ENCODE measurements around the gene REV1.

Gene REV1

GRCh38 chr2:99395589-99396130, 94.2 kb downstream of the REV1 start:
- H3K4me3 ChIP-seq (ENCODE audit: low read depth, low read length): no peak overlapping the region
- no peak for TF ChIP-seq CTCF (IDR thresholded peaks at IDR 0.05; ENCODE audit: low read depth, low read length, missing control alignments)
- in situ Hi-C loops (cut with HindIII; ENCODE audit: low sequenced_read_pairs): no loop called here
- no peak for DNase-seq (ENCODE audit: low read depth)

DNA sequence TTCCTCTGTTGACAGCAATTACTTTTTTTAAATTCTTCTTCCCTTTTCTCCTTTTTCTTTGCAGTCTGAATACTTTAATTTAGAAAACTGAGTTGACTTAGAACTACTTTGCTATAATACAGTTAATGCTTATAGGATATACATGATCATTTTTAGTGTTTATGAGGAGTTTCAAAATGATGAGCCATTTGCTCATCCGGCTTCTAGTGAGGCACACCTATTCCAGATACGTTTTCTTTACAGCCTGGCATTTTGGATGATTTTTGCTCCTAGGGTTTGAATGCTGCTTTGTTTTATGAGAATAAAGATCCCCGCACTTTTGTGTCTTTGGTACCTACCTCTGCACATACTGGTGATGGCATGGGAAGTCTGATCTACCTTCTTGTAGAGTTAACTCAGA, 99.9 kb downstream of the REV1 start:
- no peak overlapping the region for H3K4me3 ChIP-seq (ENCODE audit: low read depth, low read length)
- TF ChIP-seq CTCF (IDR thresholded peaks at IDR 0.05; ENCODE audit: low read depth, low read length, missing control alignments): no peak
- in situ Hi-C loops (cut with HindIII; ENCODE audit: low sequenced_read_pairs): no loop called here
- no peak for DNase-seq (ENCODE audit: low read depth)

DNA sequence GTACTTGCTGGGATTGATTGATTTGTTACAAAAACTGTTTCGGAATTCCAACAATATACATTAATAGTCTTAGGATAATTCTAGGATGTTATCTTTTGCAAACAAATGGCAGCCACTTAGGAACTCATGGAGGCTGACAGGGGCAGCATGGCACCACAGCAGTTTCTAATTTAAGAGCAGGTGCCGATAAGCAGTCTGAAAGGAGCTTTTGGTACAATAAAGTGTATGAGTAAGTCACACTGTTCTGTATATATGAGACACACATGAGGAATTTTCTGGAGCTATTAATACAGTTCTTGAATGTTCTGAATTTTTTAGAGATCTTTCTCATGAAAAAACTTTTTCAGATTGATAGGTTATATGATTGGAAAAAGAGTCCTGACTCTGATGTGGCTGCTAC, 100.4 kb downstream of the REV1 start:
- TF ChIP-seq CTCF (IDR thresholded peaks at IDR 0.05; ENCODE audit: low read depth, low read length, missing control alignments): no peak
- no peak overlapping the region for H3K4me3 ChIP-seq (ENCODE audit: low read depth, low read length)
- in situ Hi-C loops (cut with HindIII; ENCODE audit: low sequenced_read_pairs): no loop called here
- no peak for DNase-seq (ENCODE audit: low read depth)

- H3K4me3 ChIP-seq (ENCODE audit: low read depth, low read length): no peak overlapping the region
- no peak for TF ChIP-seq CTCF (IDR thresholded peaks at IDR 0.05; ENCODE audit: low read depth, low read length, missing control alignments)
- DNase-seq (ENCODE audit: low read depth): no peak
- in situ Hi-C loops (cut with HindIII; ENCODE audit: low sequenced_read_pairs): no loop called here
These were observed 100.9 kb downstream of the REV1 start for GRCh38 chr2:99388892-99389291.

DNA sequence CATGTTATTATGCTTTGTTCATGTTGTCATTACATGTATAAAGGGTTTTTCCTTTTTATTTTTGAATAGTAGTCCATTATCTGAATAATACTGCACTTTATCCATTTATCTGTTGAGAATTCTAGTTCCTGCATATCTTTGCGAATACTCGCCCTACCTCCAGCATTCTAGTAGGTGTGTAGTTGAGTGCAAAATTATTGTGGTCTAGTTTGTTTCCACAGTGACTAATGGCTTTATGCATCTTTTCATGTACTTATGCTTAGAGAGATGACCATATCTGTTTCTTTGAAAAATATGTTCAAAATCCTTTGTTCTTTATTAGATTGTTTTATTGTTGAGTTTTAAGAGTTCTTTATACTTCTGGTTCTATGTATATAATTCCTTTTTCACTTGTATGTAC, 103.8 kb downstream of the REV1 start:
- in situ Hi-C loops (cut with HindIII; ENCODE audit: low sequenced_read_pairs): no loop called here
- no peak for DNase-seq (ENCODE audit: low read depth)
- H3K4me3 ChIP-seq (ENCODE audit: low read depth, low read length): no peak overlapping the region
- TF ChIP-seq CTCF (IDR thresholded peaks at IDR 0.05; ENCODE audit: low read depth, low read length, missing control alignments): no peak

DNA sequence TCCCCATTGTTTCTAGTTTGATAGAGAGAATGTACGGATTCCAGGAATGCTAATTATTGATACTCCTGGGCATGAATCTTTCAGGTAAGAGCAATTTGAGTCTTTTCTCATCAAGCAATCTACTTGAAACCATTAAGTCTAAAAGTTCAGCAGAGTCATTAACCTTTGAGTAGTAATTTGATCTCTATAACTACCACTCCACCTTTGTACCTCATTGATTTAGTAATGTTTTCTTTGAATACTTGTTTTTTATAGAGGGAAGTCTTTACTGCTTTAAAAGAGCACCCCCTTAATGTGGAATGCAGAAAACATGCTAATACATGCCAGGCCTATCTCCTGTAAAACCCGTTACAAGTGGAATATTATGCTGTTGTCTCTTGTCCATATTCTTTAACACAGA, 107.7 kb downstream of the REV1 start:
- no peak overlapping the region for H3K4me3 ChIP-seq (ENCODE audit: low read depth, low read length)
- no peak for DNase-seq (ENCODE audit: low read depth)
- in situ Hi-C loops (cut with HindIII; ENCODE audit: low sequenced_read_pairs): no loop called here
- no peak for TF ChIP-seq CTCF (IDR thresholded peaks at IDR 0.05; ENCODE audit: low read depth, low read length, missing control alignments)

Measured in astrocyte of the cerebellum (primary cell).